HG03064 (cell line): ENCODE results near the gene MYO3B.
A peak's percentile ranks its signal among the peaks of the same experiment; 100 is the strongest.

Experiments
- ATAC-seq: cut with Tn5 transposase; IDR thresholded peaks from one replicate; pipeline ENCODE4 v1.9.1; 2021; ENCODE audit warnings: low read depth; ENCODE audit not compliant: unreplicated experiment

The MYO3B gene

DNA sequence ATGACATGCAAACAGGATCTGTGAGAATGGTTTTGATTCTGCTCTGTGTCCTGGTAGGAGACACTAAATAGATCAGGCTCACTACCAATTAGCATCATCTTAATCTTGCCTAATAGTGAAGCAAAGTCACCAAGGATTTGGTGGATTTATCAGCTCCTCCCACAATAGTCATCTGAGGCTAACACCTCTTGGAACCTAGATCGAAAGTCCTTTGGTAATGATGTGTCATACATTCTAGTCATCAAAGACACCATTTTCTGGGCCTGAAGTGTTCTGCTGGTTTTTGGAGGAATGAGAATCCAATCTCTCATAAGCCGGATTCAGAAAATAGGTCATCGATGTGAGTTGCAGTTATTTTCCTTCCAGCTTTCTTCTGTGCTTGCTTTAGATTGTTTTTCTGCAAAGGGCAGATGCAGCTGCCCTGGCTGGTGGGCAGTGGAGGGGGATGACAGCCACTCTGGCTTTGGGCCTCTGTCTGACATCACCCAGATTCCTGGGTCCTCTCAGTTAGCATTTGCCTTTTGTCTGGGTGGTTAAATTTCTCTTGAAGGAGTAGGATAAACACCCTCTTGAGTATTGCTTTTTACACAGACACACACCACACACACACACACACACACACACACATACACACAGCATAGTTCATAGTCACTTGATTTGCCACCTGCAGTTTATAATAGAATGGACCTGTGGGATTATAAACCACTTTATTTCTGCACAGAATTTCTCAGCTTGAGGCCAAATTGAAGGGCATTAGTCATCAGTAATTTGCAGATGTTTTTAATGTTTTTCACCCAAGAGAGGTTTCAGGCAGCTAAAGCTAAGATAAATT lies at the start of gene MYO3B:
MYO3B (plus strand) TSS at position 198 of the 832 bp plus-strand sequence; CDS start at position 339, 141 bp downstream.
- peak; percentile 28 for ATAC-seq

DNA sequence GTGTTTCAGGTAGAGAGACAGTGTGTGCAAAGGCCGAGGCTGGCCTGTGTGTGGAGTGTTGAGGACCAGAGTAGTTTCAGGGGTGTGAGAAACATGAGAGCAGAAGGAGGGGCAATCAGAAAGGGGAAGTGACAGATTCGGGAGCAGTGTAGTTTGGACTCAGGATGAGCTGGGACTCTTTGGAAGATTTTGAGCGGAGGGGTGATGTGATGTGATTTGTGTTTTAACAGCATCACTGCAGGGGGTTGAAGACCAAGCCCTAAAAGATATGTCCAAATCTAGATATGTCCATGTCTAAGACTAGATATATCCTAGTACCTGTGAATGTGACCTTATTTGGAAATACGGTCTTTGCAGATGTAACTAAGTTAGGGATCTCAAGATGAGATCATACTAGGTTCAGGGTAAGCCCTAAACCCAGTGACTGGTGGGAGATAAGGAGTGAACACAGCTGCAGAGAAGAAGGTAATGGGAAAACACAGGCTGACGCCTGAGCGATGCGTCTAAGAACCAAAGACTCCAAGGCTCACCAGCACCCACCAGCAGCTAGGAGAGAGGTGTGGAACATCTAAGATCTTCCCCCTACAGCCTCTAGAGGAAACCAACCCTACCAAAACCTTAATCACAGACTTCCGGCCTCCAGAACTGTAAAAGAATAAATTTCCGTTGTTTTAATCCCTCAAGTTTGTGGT lies 38.5 kb upstream of the MYO3B start:
- ATAC-seq: no peak

- no peak for ATAC-seq
Observed at GRCh38 chr2:170140561-170140960, 37.4 kb upstream of the MYO3B start.

DNA sequence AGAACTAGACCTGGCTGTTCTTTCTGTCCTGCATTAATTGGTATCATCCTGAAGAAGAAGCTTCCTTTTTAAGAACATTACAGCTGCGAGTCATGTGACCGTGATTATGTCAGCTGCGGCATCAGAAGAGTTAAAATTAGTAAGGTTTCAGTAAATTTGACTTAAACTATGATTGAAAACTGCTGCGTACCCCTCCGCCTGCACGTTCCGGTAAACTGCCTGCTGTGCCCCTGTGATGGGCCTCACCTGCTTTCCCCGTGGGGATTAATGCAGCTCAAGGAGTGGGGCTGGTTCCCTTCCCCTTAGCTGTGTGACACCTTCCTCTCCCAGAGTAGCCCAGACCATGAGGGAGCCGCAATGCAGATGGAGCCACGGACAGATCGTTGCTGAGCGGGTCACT lies 36.1 kb upstream of the MYO3B start:
- ATAC-seq: no peak

DNA sequence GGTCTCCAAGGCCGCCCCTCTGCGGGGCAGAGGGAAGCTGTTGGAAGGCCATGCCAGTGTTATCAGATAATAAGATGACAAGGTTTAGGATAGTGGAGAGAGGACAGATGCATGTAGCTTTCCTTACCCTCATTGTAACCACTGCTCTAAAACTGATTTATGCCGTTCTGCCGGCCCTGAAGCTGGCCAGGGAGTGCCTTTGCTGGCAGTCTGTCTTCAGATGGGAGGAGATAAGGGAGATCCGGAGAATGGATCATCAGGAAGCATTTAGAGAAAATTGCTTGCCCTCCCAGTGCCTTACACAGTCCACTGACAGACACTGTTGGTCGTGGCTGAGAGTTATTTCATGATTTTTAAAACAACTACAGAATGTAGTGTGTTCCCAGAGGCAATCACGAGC lies 35.4 kb upstream of the MYO3B start:
- no peak for ATAC-seq

GRCh38 chr2:170143045-170143717 lies 34.8 kb upstream of the MYO3B start:
- ATAC-seq: no peak

DNA sequence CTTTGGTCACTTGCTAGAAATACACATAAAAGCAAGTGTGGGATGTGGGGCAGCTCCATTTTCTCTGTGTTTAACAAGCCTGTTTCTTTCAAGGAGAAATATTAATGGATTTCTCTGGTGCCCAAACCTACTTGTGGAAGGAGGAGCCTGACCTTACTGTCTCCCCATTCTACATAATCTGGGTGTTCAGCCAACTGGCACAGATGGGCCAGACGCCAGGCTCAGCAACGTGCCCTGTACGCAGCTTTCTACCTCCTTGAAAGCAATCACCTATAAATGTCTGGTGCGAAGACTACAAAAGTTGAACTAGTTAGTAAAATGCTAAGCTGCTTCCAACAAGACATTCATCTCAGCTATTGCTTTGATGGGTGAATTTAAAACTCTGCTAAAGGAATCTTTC lies 33.2 kb upstream of the MYO3B start:
- no peak for ATAC-seq

DNA sequence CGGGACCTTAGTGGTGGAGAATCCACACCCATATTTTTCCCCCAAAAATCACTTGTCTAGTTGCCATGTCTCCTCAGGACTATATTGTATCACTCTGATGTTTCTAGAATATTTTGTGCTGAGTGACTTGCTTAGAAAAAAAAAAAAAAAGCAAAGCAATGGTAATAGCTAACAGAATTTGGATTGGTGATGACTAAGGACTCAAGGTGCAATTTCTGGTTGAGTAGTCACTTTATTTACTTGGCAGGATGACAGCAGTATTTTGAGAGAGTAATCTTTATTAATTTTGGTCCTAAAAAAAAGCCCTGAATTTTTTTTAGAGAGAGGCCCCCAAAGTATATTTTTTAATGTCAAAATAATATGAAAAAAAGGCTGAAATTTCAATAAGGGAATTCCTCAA lies 32.8 kb upstream of the MYO3B start:
- ATAC-seq: no peak

DNA sequence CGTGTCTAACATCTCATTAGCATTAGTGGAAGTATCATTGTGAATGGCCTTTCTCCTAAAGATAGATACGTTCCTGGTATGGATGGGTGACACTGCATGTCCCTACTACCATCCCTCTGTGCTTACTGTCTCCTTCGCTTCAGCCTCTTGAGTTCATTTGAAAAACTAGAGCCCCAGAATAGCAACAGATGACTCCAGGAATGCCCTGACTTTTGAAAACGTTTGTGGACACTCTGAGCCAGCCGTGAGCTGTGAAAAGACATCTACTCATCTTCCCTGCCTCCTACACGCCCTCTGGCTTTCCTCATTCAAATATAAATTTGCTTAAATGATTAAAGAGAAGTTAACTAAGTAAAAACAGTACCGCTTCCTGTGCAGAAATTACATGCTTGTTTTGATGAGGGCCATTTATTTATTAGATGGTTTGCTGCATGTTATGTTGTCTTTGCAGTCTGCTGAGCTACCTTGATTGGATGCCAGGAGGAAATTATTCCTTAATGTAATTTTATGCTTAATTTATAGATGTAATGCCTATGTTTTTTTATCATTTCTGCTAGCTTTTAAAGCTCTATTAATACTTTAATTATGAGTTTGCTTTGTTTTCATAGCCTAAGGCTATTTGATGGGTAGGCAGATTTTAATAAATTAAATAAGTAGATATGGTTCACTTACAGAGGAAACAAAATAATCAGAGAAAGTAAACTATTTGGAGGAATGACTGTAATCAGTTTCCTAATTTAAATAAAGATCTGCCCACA lies 32.1 kb upstream of the MYO3B start:
- ATAC-seq: no peak

DNA sequence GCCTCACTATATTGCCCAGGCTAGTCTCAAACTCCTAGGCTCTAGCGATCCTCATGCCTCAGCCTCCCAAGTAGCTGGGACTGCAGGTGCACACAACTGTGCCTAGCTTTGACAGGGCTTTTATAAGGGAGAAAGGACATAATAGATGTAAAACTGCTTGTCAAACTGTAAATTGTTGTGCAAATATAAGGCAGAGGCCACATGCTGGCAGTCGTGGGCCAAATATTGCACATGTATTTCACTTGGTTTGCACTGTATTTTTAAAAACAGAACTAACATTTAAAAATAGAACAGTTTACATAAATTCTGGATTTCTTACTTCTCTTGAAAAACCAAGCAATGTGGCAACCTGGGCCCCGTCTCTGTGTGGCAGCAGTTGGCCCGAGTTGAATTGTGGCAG lies 31.2 kb upstream of the MYO3B start:
- ATAC-seq: no peak

DNA sequence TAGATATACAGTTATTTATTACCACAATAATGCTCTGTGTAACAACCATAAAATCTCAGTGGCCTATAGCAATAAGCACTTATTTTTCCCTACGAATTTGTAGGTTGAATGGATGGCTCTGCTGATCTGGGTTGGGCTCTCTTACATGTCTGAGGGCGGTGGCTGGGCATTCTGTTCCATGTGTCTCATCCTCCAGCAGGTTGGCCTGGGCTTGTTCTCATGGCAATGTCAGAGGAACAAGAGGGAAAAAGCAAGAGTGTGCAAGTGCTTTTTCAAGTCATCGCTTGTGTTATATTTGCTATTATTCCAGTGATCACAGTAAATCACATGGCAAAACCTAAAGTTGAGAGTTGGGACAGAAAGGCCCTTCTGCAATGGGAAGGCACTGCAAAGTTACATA lies 30.4 kb upstream of the MYO3B start:
- ATAC-seq: no peak

DNA sequence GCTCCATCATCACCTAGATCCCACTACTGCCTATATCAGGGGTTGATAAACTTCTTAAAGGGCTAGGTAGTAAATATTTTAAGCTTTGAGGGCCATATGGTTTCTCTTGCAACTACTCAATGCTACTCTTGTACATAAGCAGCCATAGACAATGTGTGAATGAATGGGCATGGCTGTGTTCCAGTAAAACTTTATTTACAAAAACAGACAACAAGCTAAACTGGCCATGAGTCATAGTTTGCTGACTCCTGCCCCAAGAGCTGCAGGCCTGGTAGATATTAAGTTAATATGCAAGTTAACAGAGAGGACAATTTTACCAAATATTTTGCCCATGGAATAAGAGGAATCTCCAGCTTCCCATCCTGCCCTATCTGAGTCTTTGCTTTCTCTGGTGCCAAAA lies 29.8 kb upstream of the MYO3B start:
- no peak for ATAC-seq

GRCh38 chr2:170152421-170152820 lies 25.5 kb upstream of the MYO3B start:
- no peak for ATAC-seq

GRCh38 chr2:170155022-170155722 lies 22.8 kb upstream of the MYO3B start:
- ATAC-seq: peak; percentile 60

- no peak for ATAC-seq
Observed at GRCh38 chr2:170155723-170156253, 22.2 kb upstream of the MYO3B start.

GRCh38 chr2:170156592-170156991 lies 21.4 kb upstream of the MYO3B start:
- ATAC-seq: no peak

- ATAC-seq: no peak
Observed at GRCh38 chr2:170157025-170157684, 20.8 kb upstream of the MYO3B start.

DNA sequence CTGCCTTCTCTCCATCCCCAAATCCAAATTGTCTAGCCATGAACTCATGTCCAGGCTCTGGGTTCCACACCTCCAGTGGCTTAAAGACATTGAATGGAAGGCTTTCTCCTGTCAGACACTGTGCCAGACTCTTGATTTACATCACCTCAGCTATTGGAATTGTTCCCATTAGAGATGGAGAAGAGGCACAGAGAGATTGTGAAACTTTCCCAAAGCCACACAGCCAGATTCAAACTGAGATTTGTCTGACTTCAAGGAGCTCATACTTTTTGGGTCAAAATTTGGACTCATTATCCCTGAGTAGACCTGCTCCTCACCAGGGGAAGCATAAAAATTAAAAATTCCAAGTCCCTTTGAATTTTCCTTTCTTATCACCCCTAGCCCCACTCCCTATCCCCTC lies 18.9 kb upstream of the MYO3B start:
- ATAC-seq: no peak

GRCh38 chr2:170161516-170162270 lies 16.3 kb upstream of the MYO3B start:
- ATAC-seq: no peak
